ENCODE results near the gene NR3C1.

- TF ChIP-seq CTCF (IDR thresholded peaks at IDR 0.05), result no peak
- TF ChIP-seq POLR2A (IDR thresholded peaks at IDR 0.05), result no peak
These were observed 156.2 kb downstream of the NR3C1 start for GRCh38 chr5:143247134-143247815.
